CD4-positive, alpha-beta T cell treated with Interferon gamma for 1 hour (primary cell): ENCODE results near the gene HS2ST1.

Experiments used
- DNase-seq: peaks from one replicate; pipeline ENCODE4 v3.0.0-alpha.2; 2020

Gene HS2ST1

DNA sequence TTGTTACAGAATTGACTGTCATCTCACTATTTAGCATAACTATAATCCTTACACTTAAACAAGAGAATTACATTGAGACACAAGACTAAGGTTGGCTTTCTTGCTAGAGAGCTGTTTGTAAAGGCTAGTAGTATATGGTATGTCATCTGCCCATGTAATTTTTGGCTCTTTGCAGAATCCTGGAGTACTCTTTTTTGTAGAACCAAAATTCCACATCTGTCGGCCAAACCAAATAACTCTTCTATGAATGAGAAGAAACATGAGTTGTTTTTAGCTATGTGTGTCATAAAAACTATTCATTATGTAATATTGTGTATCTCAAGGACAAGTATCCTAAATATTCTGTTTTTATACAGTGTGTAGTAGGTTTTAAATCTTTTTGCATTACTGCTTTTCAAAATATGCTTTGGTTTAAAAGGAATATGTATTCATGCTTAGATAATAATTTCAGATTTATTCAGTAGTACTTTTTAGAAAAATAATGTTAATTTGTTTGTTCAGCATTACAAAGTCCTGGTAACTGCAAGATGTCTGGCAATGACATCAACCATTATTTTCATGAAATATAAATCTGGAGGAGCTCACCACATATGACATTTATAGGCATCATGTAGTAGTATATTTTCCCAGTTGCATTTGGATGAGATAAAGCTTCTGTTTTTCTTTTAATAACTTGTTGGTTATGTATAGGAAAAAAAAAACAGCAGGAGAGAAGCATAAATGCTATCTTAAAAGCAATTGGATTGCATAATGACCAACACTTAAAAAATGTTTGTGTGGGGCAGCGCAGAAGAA lies 159.8 kb downstream of the HS2ST1 start:
- no peak for DNase-seq

GRCh38 chr1:87077959-87078639 lies 163.7 kb downstream of the HS2ST1 start:
- DNase-seq = no peak

DNA sequence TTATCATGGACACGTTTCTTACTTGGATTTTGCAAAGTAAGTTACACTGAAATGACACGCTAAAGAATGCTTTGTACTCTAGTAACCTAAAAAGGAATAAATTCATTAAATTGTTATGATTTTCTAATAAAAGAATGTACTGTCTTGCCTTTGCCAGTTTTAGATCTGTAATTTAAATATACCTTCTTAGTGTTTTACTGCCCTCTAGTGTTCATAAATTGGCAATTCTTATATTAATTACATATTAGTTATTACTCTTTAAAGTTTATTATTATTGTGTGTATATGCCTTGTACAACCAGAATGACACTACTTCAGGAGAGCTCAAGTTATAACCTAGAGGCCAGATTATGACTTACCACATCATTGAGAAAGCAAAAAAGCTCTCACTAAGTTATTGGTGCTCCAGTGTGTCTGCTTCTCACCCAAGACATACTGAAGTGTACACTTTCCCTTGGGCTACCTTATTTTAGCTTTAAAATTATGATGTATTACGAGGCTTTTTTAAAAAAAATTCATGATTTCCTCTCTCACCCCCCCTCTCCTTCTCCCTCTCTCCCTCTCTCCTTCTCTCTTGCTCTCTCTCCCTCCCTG lies 169.9 kb downstream of the HS2ST1 start:
- DNase-seq = no peak

- DNase-seq = no peak
Measured at GRCh38 chr1:87086120-87086519, 171.7 kb downstream of the HS2ST1 start.

- DNase-seq = no peak
Measured at GRCh38 chr1:87089070-87089736, 174.8 kb downstream of the HS2ST1 start.

DNA sequence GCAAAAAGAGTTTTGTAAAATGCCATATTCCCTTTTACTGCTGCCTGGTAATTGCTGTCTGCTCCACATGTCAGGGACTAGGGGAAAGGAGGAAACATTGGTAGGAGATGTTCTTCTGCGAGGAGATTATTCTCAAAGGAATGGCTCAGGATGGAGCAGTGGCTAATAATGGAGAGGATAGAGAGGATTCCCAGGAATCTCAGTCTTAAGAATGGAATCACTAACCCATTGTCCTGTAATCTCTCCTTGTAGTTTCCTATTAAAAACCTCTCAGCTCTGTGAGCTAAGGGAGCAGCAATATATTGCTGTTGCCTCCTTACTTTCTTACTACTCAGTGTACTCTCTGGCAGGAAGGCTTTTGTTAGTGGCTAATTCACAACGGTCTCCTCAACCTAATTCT lies 175.4 kb downstream of the HS2ST1 start:
- DNase-seq = no peak

- no peak for DNase-seq
Measured at GRCh38 chr1:87091425-87091824, 177.0 kb downstream of the HS2ST1 start.

DNA sequence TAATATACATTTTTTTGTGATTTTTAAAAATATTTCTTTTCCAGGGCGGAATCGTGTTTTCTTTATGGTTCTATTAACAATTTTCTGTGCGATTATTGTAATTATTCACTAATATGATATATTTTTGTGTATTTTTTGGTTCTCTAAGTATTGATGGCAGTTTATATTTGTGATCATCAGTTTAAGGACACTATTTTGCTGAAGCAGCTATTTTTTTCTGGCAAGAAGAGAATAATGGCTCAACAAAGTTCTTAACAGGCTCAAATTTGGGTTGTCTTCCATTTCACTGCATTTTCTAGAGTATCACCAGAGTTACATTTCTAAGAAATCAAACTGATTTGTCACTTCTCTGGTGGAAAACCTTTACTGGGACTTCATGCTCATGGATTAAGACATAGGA lies 178.4 kb downstream of the HS2ST1 start:
- DNase-seq = no peak

GRCh38 chr1:87093286-87093685 lies 178.9 kb downstream of the HS2ST1 start:
- no peak for DNase-seq

DNA sequence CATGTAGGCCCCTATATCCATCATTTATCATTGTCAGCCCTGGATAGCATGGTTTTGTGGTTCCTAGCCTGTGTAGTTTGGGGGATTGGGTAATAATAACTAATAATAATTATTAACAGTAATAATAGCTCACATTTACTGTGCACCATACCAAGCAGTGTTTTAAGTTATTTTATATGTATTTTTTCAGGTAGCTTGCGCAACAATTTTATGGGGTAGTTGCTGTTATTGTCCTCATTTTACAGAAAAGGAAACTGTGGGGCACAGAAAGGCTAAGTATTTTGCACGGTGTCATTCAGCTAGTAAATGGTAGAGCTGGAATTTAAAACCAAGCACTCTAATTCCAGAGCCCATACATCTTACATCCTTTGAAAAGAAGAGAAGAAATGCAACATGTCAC lies 179.8 kb downstream of the HS2ST1 start:
- no peak for DNase-seq

DNA sequence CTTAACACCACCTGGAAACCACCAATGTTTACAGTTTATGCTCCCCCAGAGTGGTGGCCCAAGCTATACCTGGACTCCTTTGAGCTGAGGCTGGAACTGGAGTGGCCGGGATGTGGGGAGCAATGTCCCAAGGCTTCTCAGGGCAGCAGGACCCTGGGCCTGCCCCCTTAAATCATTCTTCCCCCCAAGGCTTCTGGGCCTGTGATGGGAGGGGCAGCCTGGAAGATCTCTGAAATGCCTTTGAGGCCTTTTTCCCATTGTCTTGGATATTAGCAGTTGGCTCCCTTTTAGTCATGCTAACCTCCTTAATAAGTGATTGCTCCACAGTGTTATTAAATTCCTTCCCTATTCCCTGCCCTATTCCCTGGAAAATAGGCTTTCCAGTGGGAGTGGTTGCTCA lies 185.8 kb downstream of the HS2ST1 start:
- no peak for DNase-seq

GRCh38 chr1:87103074-87103473 lies 188.6 kb downstream of the HS2ST1 start:
- no peak for DNase-seq

DNA sequence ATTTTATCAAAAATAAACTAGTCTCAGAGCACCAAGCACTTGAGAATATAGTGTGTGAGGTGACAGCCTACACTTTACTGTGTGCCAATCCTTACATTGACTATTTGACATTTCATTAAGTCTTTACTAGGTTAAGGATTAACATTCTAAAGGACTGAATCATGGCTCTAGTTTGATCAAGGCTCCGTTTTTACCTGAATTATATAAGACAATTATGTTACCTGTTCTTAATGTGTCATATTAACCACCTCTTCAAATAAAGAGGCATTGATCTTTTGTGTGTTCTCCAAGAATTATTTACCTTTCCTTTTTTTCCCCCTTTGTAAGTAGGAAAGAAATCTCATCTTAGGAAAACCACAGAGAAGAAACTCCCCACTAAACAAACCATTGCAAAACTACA lies 189.7 kb downstream of the HS2ST1 start:
- DNase-seq = no peak

DNA sequence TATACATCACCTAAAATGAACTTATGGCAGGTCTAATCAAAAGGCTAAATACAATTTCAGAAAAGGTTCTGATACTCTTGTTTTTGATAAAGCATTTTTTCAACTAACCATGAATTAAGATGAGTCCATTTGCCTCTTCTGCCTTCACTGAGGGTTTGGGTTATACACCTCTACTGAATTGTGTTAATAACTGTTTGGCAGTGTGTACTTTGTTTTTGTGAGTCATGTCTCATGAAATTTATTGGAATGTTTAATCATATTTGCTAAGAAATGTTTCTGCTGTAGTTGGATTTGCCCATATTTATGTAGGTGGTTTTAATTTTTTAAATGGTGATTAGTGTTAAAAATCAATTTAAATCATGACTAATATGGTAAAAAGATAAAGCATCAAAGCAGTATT lies 190.5 kb downstream of the HS2ST1 start:
- DNase-seq = no peak

- no peak for DNase-seq
Measured at GRCh38 chr1:87106144-87106543, 191.7 kb downstream of the HS2ST1 start.

- DNase-seq = no peak
Measured at GRCh38 chr1:87106867-87107266, 192.4 kb downstream of the HS2ST1 start.

DNA sequence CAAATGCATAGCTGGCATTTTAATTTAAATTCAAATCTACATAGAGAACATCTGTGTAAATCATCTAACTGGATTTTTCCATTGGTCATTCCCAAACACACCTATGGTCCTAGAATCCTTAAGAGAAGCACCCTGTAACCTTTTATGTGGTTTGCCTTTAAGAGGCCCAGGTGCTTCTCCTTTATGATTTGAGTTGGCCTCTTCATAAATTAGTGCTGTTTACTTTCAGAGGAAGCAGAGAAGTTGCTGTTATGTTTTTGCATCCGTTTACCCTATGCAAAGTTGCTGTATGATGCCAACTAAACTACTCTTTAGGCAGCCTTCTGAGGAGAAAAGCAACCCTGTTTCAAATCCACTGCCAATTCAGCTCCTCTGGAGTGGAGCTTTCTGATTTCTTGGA lies 193.8 kb downstream of the HS2ST1 start:
- DNase-seq = no peak

- no peak for DNase-seq
Measured at GRCh38 chr1:87108814-87109411, 194.5 kb downstream of the HS2ST1 start.

GRCh38 chr1:87111659-87112371 lies 197.4 kb downstream of the HS2ST1 start:
- DNase-seq = no peak

- DNase-seq = no peak
Measured at GRCh38 chr1:87113313-87113712, 198.9 kb downstream of the HS2ST1 start.

GRCh38 chr1:87115317-87115890 lies 201.0 kb downstream of the HS2ST1 start:
- DNase-seq = no peak

- no peak for DNase-seq
Measured at GRCh38 chr1:87115891-87116290, 201.5 kb downstream of the HS2ST1 start.
